ENCODE measurements around the gene ANKRD13A. TPM values are rescaled to one million over a fixed set of nuclear protein-coding genes. Genes with fewer than 3 reads are reported as not detected.

Gene ANKRD13A
- total RNA-seq, 2 donors from 2014 or later, result 33.0 to 35.0 TPM

GRCh38 chr12:110012659-110013058 is 13.4 kb downstream of the ANKRD13A start:
- Histone ChIP-seq H3K36me3 (replicated peaks in 1 of 2; ENCODE audit: insufficient read depth in 1 of 2, low read depth in 2 of 2) (peaks cover 4 to 10% of the 10 kb centered on the region in 2 donors), H3K4me1 (no peaks in the 10 kb centered on the region), H3K4me3 (no peak overlapping the region), H3K27me3 (no peaks in the 10 kb centered on the region), H3K9me3 (no peaks in the 10 kb centered on the region), H3K27ac (no peak overlapping the region)
- 79 to 80% methylated on average over 4 of the region's 4 CpGs for WGBS, 2 donors
- intact Hi-C loops (cut with DNase I), result no loop called here
- DNase-seq, result no peak
- ATAC-seq, result no peak
- TF ChIP-seq, protein P1, sequence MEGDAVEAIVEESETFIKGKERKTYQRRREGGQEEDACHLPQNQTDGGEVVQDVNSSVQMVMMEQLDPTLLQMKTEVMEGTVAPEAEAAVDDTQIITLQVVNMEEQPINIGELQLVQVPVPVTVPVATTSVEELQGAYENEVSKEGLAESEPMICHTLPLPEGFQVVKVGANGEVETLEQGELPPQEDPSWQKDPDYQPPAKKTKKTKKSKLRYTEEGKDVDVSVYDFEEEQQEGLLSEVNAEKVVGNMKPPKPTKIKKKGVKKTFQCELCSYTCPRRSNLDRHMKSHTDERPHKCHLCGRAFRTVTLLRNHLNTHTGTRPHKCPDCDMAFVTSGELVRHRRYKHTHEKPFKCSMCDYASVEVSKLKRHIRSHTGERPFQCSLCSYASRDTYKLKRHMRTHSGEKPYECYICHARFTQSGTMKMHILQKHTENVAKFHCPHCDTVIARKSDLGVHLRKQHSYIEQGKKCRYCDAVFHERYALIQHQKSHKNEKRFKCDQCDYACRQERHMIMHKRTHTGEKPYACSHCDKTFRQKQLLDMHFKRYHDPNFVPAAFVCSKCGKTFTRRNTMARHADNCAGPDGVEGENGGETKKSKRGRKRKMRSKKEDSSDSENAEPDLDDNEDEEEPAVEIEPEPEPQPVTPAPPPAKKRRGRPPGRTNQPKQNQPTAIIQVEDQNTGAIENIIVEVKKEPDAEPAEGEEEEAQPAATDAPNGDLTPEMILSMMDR (IDR thresholded peaks at IDR 0.05), result no peak
- TF ChIP-seq POLR2A (IDR thresholded peaks at IDR 0.05), result no peak

- 71 to 72% methylated on average over 2 of the region's 2 CpGs for WGBS, 2 donors
- TF ChIP-seq, protein P1 (IDR thresholded peaks at IDR 0.05), result no peak
- no peak for TF ChIP-seq POLR2A (IDR thresholded peaks at IDR 0.05)
- ATAC-seq (no peak), DNase-seq (no peak)
- intact Hi-C loops (cut with DNase I), result no loop called here
- H3K9me3 ChIP-seq, result no peaks in the 10 kb centered on the region
- no peak overlapping the region for H3K4me3 ChIP-seq
- H3K27me3 ChIP-seq, result no peaks in the 10 kb centered on the region
- H3K36me3 ChIP-seq (replicated peaks in 1 of 2; ENCODE audit: insufficient read depth in 1 of 2, low read depth in 2 of 2), result peaks cover 4 to 17% of the 10 kb centered on the region in 2 donors
- H3K4me1 ChIP-seq, result no peaks in the 10 kb centered on the region
- H3K27ac ChIP-seq, result no peak overlapping the region
Measured at GRCh38 chr12:110015132-110015531, 15.9 kb downstream of the ANKRD13A start.

- ATAC-seq (no peak), DNase-seq (no peak)
- TF ChIP-seq, protein P1 (IDR thresholded peaks at IDR 0.05), result no peak
- TF ChIP-seq POLR2A (IDR thresholded peaks at IDR 0.05), result no peak
- intact Hi-C loops (cut with DNase I), result no loop called here
- Histone ChIP-seq H3K4me3 (no peak overlapping the region), H3K36me3 (replicated peaks in 1 of 2; ENCODE audit: insufficient read depth in 1 of 2, low read depth in 2 of 2) (peaks cover 0 to 19% of the 10 kb centered on the region in 2 donors), H3K27ac (no peak overlapping the region), H3K27me3 (no peaks in the 10 kb centered on the region), H3K9me3 (no peaks in the 10 kb centered on the region), H3K4me1 (no peaks in the 10 kb centered on the region)
- 85 to 87% methylated on average over 4 of the region's 4 CpGs for WGBS, 2 donors
Measured at GRCh38 chr12:110020956-110021355, 21.7 kb downstream of the ANKRD13A start.

DNA sequence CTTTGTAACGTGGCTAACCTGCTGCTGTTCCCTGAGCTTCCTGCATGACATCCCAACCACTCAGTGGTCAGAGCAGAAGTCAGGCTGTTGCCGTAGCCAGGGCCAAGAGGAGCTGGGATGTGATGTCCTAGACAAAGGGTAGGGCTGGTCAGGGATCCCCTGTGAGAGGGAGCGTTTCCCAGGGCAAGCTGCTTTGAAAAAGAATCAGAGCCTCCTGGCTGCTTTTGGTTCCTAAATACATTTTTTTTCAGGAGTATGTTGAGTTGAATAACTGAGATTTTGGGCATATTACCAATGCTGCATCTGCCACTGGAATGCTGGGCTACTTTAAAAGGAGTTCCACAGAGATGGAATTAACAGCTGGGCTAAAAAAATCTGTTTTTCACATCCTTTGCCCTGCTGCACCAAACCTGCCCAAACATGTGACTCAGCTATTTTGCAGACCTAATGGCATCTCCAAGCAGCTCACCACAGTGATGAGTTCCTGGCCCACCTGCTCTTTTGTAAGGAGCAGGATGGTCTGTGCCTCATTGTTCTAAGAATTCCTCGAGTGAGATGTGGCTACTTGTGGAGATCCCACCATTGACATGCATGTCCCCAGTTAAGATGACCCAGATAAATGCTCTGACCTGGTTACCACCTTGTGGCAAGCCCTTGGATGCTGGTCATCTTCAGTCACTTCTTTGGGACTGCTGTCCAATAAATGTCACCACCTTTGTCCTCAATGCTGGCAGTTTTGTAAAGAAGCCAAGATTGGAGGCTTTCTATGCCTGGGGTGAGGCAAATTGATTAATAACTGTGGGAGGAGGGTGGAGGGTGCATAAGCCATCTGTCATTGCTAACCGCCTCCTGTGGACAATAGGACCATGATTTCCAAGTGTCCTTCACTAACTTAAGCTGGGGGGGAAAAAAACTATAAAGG is 24.1 kb downstream of the ANKRD13A start:
- 77 to 80% methylated on average over 5 of the region's 5 CpGs for WGBS, 2 donors
- no peak for DNase-seq
- H3K4me3 ChIP-seq, result no peak overlapping the region
- TF ChIP-seq POLR2A (IDR thresholded peaks at IDR 0.05), result no peak
- TF ChIP-seq, protein P1 (IDR thresholded peaks at IDR 0.05), result no peak
- H3K27ac ChIP-seq, result no peak overlapping the region
- H3K36me3 ChIP-seq (replicated peaks in 1 of 2; ENCODE audit: insufficient read depth in 1 of 2, low read depth in 2 of 2), result peaks cover 0 to 18% of the 10 kb centered on the region in 2 donors
- no peaks in the 10 kb centered on the region for H3K27me3 ChIP-seq
- intact Hi-C loops (cut with DNase I), result no loop called here
- ATAC-seq, result no peak
- no peaks in the 10 kb centered on the region for H3K4me1 ChIP-seq
- no peaks in the 10 kb centered on the region for H3K9me3 ChIP-seq

Measured in body of pancreas (tissue), 4 donors.